DND-41 (cell line): Measurements from ENCODE around the gene CLEC4E.
"Not testable (repeated sequence)": the region's sequence is repeated elsewhere in the genome, so short reads cannot be mapped to it uniquely, and the experiment has no call there.

Experiments
- ATAC-seq: fragments of 200-7000 bp; cut with Tn5 transposase; 3 replicates; pipeline ENCODE4 v1.9.1; 2021; ENCODE audit warnings: low read depth; ENCODE audit not compliant: insufficient read depth
- DNase-seq: peaks from one replicate; pipeline ENCODE4 v3.0.0-alpha.2; 2020
- H2AFZ ChIP-seq: 2 replicates; pipeline ENCODE4 v1.6.0; 2012; ENCODE audit warnings: low read depth, low read length
- H3K27ac ChIP-seq: 2 replicates; pipeline ENCODE4 v1.5.1; 2012; ENCODE audit warnings: low read length, inconsistent platforms
- H3K27me3 ChIP-seq: fragments of 200-600 bp; sonication (generic); 2 replicates; pipeline ENCODE4 v1.6.0; 2012; ENCODE audit warnings: low read length, mild to moderate bottlenecking, inconsistent platforms; ENCODE audit not compliant: insufficient read depth, poor library complexity
- H3K36me3 ChIP-seq: 2 replicates; pipeline ENCODE4 v1.5.1; 2012; ENCODE audit warnings: low read length, inconsistent platforms; ENCODE audit not compliant: insufficient read depth
- H3K4me1 ChIP-seq: 2 replicates; pipeline ENCODE4 v1.5.1; 2012; ENCODE audit warnings: mild to moderate bottlenecking, low read length; ENCODE audit not compliant: insufficient read depth
- H3K4me2 ChIP-seq: 2 replicates; pipeline ENCODE4 v1.6.0; 2012; ENCODE audit warnings: mild to moderate bottlenecking, moderate library complexity, low read length, inconsistent platforms; ENCODE audit not compliant: insufficient read depth
- H3K4me3 ChIP-seq, 2 experiments: fragments of 200-600 bp in 1 of 2; shearing (Covaris generic) in 1 of 2; 2 replicates each; pipeline ENCODE4 v1.5.1; 2012 to 2016; ENCODE audit warnings: inconsistent platforms in 2 of 2, low read length in 2 of 2, mild to moderate bottlenecking in 2 of 2, low read depth in 1 of 2, moderate library complexity in 1 of 2
- H3K79me2 ChIP-seq: 2 replicates; pipeline ENCODE4 v1.6.0; 2012; ENCODE audit warnings: low read length, inconsistent platforms; ENCODE audit not compliant: insufficient read depth
- H3K9ac ChIP-seq: 2 replicates; pipeline ENCODE4 v1.6.0; 2012; ENCODE audit warnings: low read depth, mild to moderate bottlenecking, inconsistent platforms, low read length, moderate library complexity
- H3K9me3 ChIP-seq: 2 replicates; pipeline ENCODE4 v1.5.1; 2012; ENCODE audit warnings: low read length, moderate library complexity, mild to moderate bottlenecking, inconsistent platforms; ENCODE audit not compliant: insufficient read depth, severe bottlenecking
- H4K20me1 ChIP-seq: 2 replicates; pipeline ENCODE4 v1.6.0; 2012; ENCODE audit warnings: low read length; ENCODE audit not compliant: insufficient read depth
- EZH2 ChIP-seq: IDR thresholded peaks from 3 replicates; pipeline ENCODE4 v1.6.1; 2012; ENCODE audit warnings: borderline replicate concordance, low read depth, mild to moderate bottlenecking, moderate library complexity, low read length, inconsistent platforms; ENCODE audit not compliant: severe bottlenecking
- TF ChIP-seq, protein P1 (sequence below): IDR thresholded peaks from 2 replicates; pipeline ENCODE4 v1.5.1; 2012; ENCODE audit warnings: borderline replicate concordance, low read length, moderate library complexity, mild to moderate bottlenecking; ENCODE audit not compliant: poor library complexity, severe bottlenecking; ENCODE audit errors: extremely low read depth

The CLEC4E gene, protein sequence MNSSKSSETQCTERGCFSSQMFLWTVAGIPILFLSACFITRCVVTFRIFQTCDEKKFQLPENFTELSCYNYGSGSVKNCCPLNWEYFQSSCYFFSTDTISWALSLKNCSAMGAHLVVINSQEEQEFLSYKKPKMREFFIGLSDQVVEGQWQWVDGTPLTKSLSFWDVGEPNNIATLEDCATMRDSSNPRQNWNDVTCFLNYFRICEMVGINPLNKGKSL

DNA sequence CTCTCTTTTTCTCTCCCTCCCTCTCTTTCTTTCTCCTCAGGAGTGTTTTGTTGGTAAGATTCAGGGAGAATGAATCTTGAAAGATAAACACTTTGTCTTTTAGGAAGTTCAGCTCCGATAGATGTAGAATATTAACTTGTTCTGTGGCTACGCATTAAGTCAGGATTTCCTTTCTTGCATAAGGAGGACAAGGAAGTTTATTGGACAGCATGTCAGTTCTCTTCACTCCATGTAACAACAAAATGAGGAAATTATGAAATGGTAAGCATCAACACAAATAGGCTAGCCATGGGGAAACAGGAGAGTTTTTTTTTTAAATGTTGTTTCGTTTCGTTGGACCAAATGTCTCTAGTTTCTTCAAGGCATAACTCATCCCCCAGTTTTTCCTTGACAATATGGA is at the start of gene CLEC4E:
TSS of gene CLEC4E (minus strand) at position 75 of the 400 bp plus-strand sequence. CDS start 108 bp downstream, outside the sequence.
- not testable (repeated sequence) for H3K4me3 ChIP-seq, H3K4me1 ChIP-seq, H4K20me1 ChIP-seq, H3K79me2 ChIP-seq, H3K4me2 ChIP-seq, H3K9me3 ChIP-seq, ATAC-seq, H2AFZ ChIP-seq, DNase-seq, H3K27me3 ChIP-seq, H3K9ac ChIP-seq, H3K36me3 ChIP-seq, H3K27ac ChIP-seq

DNA sequence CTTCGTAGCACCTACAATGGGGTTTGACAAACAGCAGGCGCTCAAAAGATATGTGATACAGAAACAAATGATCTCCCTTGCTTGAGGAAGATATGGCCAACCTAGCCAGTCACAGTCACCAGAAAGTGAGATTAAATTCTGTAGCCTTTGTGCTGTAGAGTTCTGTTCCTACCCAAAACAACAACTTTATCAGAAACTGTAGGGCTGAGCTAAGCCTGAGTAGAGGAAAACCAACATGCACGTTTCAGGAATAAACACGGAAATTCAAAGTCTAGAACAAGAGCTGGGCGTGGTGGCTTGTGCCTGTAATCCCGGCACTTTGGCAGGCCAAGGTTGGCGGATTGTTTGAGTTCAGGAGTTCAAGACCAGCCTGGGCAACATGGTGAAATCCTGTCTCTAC is 49.0 kb upstream of the CLEC4E start:
- no peak for ATAC-seq
- no peak overlapping the region for H3K27ac ChIP-seq
- no peak for DNase-seq

DNA sequence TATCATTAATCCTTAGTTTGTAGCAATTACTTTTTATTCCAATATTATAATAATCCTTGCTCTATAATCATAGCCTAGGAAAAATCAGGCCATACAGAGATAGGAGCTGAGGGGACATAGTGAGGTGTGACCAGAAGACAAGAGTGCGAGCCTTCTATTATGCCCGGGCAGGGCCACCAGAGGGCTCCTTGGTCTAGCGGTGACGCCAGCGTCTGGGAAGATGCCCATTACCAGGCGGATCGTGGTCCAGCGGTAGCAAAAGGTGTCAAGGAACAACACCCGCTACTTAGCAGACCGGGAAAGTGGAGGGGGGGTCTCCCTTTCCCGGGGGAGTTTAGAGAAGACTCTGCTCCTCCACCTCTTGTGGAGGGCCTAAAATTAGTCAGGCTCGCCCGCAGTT is 43.8 kb upstream of the CLEC4E start:
- not testable (repeated sequence) for ATAC-seq, DNase-seq, H3K9ac ChIP-seq

More for the DNA sequence above, 49.0 kb upstream of the CLEC4E start:
- Histone ChIP-seq H3K4me3 (no peak overlapping the region), H2AFZ (no peak overlapping the region), H3K36me3 (no peaks in the 10 kb centered on the region), H3K9me3 (no peaks in the 10 kb centered on the region), H3K9ac (no peak overlapping the region), H3K79me2 (no peaks in the 10 kb centered on the region), H3K27me3 (peaks cover 7% of the 10 kb centered on the region), H3K4me2 (no peak overlapping the region), H3K4me1 (no peaks in the 10 kb centered on the region), H4K20me1 (no peaks in the 10 kb centered on the region)
- no peak for TF ChIP-seq EZH2
- TF ChIP-seq, protein P1, sequence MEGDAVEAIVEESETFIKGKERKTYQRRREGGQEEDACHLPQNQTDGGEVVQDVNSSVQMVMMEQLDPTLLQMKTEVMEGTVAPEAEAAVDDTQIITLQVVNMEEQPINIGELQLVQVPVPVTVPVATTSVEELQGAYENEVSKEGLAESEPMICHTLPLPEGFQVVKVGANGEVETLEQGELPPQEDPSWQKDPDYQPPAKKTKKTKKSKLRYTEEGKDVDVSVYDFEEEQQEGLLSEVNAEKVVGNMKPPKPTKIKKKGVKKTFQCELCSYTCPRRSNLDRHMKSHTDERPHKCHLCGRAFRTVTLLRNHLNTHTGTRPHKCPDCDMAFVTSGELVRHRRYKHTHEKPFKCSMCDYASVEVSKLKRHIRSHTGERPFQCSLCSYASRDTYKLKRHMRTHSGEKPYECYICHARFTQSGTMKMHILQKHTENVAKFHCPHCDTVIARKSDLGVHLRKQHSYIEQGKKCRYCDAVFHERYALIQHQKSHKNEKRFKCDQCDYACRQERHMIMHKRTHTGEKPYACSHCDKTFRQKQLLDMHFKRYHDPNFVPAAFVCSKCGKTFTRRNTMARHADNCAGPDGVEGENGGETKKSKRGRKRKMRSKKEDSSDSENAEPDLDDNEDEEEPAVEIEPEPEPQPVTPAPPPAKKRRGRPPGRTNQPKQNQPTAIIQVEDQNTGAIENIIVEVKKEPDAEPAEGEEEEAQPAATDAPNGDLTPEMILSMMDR = no peak

DNA sequence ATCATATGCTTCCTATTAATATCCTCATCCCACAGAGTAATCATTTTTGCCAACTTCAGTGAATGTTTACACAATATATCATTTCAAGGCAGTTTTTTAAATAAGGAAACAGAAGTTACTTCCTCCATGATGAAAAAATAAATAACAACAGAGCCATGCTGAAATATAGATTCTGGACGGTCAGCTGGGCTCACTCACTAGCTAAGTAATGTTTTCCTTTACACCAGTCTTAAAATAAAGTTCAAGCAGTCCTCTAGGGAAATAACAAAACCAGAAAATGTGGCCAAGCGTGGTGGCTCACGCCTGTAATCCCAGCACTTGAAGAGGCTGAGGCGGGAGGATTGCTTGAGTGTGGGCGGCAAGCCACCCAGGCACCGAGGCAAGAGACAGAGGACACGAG is 43.3 kb upstream of the CLEC4E start:
- Histone ChIP-seq H4K20me1 (no peaks in the 10 kb centered on the region), H3K27me3 (peaks cover 8% of the 10 kb centered on the region)
- no peak for DNase-seq

More for the DNA sequence above, 43.8 kb upstream of the CLEC4E start:
- H3K4me3 ChIP-seq, H3K9me3 ChIP-seq, H3K27ac ChIP-seq, H3K4me2 ChIP-seq, H3K36me3 ChIP-seq, H3K27me3 ChIP-seq, H2AFZ ChIP-seq, H3K4me1 ChIP-seq, H4K20me1 ChIP-seq, H3K79me2 ChIP-seq: not testable (repeated sequence)

More for the DNA sequence above, 43.3 kb upstream of the CLEC4E start:
- H3K27ac ChIP-seq = no peak overlapping the region
- no peak overlapping the region for H2AFZ ChIP-seq
- no peak overlapping the region for H3K4me2 ChIP-seq
- TF ChIP-seq, protein P1 = no peak
- no peak for TF ChIP-seq EZH2
- H3K9me3 ChIP-seq = no peaks in the 10 kb centered on the region
- H3K4me3 ChIP-seq = no peak overlapping the region
- no peak overlapping the region for H3K9ac ChIP-seq
- H3K4me1 ChIP-seq = no peaks in the 10 kb centered on the region
- H3K36me3 ChIP-seq = no peaks in the 10 kb centered on the region
- no peaks in the 10 kb centered on the region for H3K79me2 ChIP-seq
- no peak for ATAC-seq
